ENCODE results near the gene ZBTB7A. TPM values are rescaled to one million over a fixed set of nuclear protein-coding genes. Genes with fewer than 3 reads are reported as not detected.

ZBTB7A gene
- total RNA-seq, 1 donor from 2014 or later: 19.1 TPM

DNA sequence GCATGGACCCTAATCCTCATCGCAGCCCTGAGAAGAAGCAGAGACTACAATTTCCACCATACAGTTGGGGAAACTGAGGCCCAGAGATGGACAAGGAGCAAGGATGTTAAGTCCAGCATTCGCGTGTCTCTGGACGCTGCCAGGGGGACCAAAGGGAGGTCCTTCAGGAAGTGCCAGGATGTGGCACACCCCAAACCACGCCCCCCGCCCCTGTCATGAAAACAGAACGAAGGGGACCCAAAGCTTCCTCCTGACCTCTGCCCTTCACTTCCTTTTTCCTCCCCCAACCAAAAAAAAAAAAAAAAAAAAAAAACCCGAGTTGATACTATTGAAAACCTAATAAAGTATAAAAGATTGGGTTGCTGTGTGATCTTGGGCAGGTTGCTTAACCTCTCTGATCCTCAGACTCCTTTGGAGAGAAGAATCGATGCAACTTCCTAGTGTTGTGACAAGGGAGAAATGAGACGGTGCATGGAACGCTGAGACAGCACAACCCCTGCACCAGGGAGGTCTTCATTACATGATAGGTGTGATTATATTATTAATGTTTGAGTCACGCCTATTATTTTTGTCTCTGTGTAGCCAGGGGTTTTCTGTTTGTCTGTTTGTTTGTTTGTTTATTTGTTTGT, 2.7 kb upstream of the ZBTB7A start:
- Mint-ChIP-seq H3K4me1 (ENCODE audit: low read depth) (no peaks in the 10 kb centered on the region), H3K27me3 (peaks cover 17% of the 10 kb centered on the region), H3K4me3 (ENCODE audit: low read depth) (no peak overlapping the region), H3K36me3 (ENCODE audit: insufficient read depth) (no peaks in the 10 kb centered on the region), H3K9me3 (ENCODE audit: low read depth) (no peaks in the 10 kb centered on the region), H3K27ac (no peak overlapping the region)
- TF ChIP-seq, protein P1, sequence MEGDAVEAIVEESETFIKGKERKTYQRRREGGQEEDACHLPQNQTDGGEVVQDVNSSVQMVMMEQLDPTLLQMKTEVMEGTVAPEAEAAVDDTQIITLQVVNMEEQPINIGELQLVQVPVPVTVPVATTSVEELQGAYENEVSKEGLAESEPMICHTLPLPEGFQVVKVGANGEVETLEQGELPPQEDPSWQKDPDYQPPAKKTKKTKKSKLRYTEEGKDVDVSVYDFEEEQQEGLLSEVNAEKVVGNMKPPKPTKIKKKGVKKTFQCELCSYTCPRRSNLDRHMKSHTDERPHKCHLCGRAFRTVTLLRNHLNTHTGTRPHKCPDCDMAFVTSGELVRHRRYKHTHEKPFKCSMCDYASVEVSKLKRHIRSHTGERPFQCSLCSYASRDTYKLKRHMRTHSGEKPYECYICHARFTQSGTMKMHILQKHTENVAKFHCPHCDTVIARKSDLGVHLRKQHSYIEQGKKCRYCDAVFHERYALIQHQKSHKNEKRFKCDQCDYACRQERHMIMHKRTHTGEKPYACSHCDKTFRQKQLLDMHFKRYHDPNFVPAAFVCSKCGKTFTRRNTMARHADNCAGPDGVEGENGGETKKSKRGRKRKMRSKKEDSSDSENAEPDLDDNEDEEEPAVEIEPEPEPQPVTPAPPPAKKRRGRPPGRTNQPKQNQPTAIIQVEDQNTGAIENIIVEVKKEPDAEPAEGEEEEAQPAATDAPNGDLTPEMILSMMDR (IDR thresholded peaks at IDR 0.05; ENCODE audit: unreplicated experiment): no peak
- no peak for DNase-seq (ENCODE audit: low spot score, unreplicated experiment)

DNA sequence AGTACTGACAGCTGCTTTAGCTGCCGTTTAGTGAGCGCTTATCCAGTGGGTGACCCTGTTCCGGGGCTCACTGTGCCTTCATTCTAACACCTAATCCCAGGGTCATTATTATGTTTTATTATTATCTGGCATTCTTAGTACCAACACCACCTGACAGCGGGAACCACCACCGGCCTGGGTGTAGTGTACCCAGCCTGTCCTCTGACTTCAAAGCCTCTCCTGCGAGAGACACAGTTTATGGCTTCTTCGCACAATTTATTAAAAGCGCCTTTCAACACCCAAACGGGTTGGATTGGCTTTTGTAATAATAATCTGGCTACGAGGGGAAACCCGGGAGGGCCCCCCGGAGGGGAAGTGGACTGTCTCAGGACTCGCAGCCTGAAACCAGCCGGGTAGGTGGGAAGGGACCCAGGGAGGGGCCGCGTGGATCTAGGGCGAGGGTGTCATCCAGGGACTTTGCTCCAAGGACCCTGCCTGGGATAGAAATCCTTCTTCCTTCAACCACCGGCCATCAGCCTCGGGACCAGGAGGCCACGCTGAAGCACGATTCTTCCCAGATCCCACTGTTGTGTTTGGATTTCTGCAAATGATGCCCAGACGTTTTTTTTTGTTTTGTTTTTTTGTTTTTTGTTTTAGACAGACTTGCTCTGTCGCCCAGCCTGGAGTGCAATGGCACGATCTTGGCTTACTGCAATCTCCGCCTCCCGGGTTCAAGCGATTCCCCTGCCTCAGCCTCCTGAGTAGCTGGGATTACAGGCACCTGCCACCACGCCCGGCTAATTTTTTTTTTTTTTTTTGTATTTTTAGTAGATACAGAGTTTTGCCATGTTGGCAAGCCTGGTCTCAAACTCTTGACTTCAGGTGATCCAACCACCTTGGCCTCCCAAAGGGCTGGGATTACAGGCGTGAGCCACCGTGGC, 1.6 kb upstream of the ZBTB7A start:
- H3K4me1 Mint-ChIP-seq (ENCODE audit: low read depth): peaks cover 2% of the 10 kb centered on the region
- H3K27ac Mint-ChIP-seq: no peak overlapping the region
- peaks cover 17% of the 10 kb centered on the region for H3K27me3 Mint-ChIP-seq
- H3K4me3 Mint-ChIP-seq (ENCODE audit: low read depth): peak overlapping the region; percentile 62
- DNase-seq (ENCODE audit: low spot score, unreplicated experiment): no peak
- H3K9me3 Mint-ChIP-seq (ENCODE audit: low read depth): no peaks in the 10 kb centered on the region
- H3K36me3 Mint-ChIP-seq (ENCODE audit: insufficient read depth): no peaks in the 10 kb centered on the region
- TF ChIP-seq, protein P1 (IDR thresholded peaks at IDR 0.05; ENCODE audit: unreplicated experiment): no peak

DNA sequence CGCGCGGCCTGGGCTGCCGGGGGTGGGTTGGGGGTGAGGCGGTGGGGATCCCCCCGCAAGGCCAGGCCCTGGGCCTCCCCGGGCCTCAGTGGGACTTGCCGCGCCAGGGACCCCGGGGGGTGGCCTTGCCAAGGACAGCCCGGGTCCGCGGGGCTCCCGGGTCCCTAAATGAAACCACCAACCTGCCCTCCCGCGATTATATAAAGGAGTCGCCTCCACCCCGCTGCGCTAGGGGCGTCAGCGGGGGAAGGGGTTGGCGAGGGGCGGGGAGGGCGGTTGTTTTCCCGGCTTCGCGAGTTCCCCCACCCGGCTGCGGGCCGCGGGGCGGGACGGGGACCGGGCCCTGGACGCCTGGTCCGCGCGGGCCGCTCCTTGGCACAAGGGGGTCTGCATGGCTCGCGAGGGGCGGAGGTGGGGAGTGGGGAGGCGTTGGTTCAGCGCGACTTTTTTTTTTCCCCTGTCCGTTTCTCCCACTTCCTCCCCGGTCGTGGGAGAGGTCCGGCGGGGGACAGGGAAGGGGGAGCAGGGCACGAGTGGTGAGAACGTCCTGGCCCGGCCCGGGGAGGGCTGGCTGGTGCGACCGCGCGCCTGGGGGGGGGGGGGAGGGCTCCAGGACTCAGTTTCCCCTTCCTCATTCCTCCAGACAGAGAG, 822 bp upstream of the ZBTB7A start:
- Mint-ChIP-seq H3K36me3 (ENCODE audit: insufficient read depth) (no peaks in the 10 kb centered on the region), H3K27me3 (peaks cover 17% of the 10 kb centered on the region), H3K9me3 (ENCODE audit: low read depth) (no peaks in the 10 kb centered on the region), H3K4me3 (ENCODE audit: low read depth) (peak overlapping the region; percentile 62), H3K27ac (no peak overlapping the region), H3K4me1 (ENCODE audit: low read depth) (peaks cover 2% of the 10 kb centered on the region)
- TF ChIP-seq, protein P1 (IDR thresholded peaks at IDR 0.05; ENCODE audit: unreplicated experiment): peak; percentile 6
- no peak for DNase-seq (ENCODE audit: low spot score, unreplicated experiment)

DNA sequence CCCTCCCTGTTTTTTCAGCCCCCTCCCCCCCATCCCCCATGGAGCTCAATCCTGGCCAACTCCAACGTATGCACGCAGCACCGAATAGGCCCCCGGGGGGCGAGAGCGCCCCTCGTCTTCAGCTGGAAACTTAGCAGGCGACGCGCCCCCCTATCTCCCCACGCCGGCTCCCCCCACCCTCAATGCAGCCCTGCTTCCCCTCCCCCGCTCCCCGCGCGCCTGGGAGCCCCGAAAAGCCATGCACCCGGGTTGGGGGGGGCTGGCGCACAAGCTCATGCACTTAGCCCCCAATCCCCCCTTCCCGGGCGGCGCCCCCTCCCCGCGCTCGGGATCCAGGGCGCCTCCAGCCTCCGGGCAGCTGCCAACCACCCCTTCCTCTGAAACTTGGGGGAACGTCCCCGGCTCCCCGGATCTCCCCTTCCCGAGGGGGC, 508 bp downstream of the ZBTB7A start:
- TF ChIP-seq, protein P1 (IDR thresholded peaks at IDR 0.05; ENCODE audit: unreplicated experiment): no peak
- no peaks in the 10 kb centered on the region for H3K36me3 Mint-ChIP-seq (ENCODE audit: insufficient read depth)
- DNase-seq (ENCODE audit: low spot score, unreplicated experiment): no peak
- H3K4me3 Mint-ChIP-seq (ENCODE audit: low read depth): peak overlapping the region; percentile 65
- H3K27ac Mint-ChIP-seq: no peak overlapping the region
- H3K27me3 Mint-ChIP-seq: peaks cover 17% of the 10 kb centered on the region
- no peaks in the 10 kb centered on the region for H3K9me3 Mint-ChIP-seq (ENCODE audit: low read depth)
- peaks cover 2% of the 10 kb centered on the region for H3K4me1 Mint-ChIP-seq (ENCODE audit: low read depth)

Measured in progenitor cell of endocrine pancreas (in vitro differentiated cells).